Uterus (tissue), 2 donors: ENCODE measurements around the gene PKD1.
"Not testable (repeated sequence)": the region's sequence is repeated elsewhere in the genome, so short reads cannot be mapped to it uniquely, and the experiment has no call there.

Experiments used
- CTCF ChIP-seq, 4 experiments: fragments of 200-600 bp in 2 of 4; fragments of 450-650 bp in 2 of 4; sonication (generic) in 2 of 4; IDR thresholded peaks; one replicate each; pipeline ENCODE4 v1.5.1; 2016 to 2019; ENCODE audit warnings: antibody characterized with exemption in 4 of 4, mild to moderate bottlenecking in 2 of 4, moderate library complexity in 1 of 4
- POLR2A ChIP-seq, 2 donors: fragments of 450-650 bp; IDR thresholded peaks; one replicate each; pipeline ENCODE4 v1.6.1; 2016; ENCODE audit warnings: antibody characterized with exemption in 2 of 2, mild to moderate bottlenecking in 1 of 2, moderate library complexity in 1 of 2

GRCh38 chr16:2104464-2104863 lies 31.2 kb downstream of the PKD1 start:
- not testable (repeated sequence) for TF ChIP-seq POLR2A, CTCF (IDR thresholded peaks at IDR 0.05)
